SK-MEL-5 (cell line): Measurements from ENCODE around the gene SEMA7A. TPM values are rescaled to one million over a fixed set of nuclear protein-coding genes. Genes with fewer than 3 reads are reported as not detected.

ENCODE experiments used
- DNase-seq: peaks from one replicate; pipeline ENCODE4 v3.0.0-alpha.2; 2016; ENCODE audit warnings: low read depth, low spot score
- in situ Hi-C: cut with HindIII; loops from 2 replicates; pipeline ENCODE4 v1.10.0; 2016; ENCODE audit warnings: low sequenced_read_pairs, high pct_unique_total_duplicates, low pct_unique_long_range_greater_than_20kb
- total RNA-seq: library from RNA; depleted of rRNA; stranded (reverse); fragments of >200 nt; shearing (Covaris generic); gene quantifications from 2 replicates; pipeline ENCODE4 v1.2.3, GENCODE V29; 2014

SEMA7A gene
- total RNA-seq, 1 experiment from 2014 or later = 15.5 TPM

DNA sequence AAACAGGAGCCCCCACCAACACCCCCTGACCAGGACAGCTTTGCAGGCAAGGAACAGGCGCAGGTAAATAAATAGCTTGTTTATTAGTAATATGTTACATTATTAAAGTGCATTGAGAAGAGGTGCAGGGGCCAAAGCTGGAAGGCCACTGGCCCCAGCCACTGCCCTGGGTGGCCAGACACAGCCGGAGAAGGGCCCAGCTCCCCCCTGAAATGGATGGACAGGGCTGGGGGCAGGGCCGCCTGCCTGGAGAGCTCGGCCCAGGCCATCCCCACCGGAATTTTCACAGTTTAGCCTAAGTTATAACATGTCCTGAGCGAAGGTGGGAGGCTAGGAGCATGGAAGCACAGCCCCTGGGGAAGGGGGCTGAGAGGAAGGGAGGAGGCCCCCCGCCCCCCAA, 24.5 kb downstream of the SEMA7A start:
- DNase-seq = no peak
- in situ Hi-C loops = no loop called here

DNA sequence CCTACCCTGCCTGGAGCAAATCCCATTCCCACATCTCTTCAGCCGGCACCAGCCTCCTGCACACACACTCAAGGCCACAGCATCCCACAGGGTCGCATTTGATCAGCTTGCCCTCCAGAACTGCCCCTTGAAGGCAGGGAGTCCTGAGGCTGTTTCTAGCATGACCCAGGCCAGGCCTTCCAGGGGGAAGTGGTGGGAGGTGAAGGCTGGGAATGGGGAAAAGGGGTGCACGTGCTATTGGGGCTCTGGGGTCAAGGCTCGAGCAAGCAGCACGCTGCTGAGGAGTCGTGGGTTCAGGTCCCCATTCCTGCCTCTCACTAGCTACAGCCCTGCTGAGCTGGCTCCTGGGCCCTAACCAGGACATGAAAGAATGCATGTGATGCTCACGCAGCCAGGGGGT, 24.9 kb downstream of the SEMA7A start:
- no peak for DNase-seq
- in situ Hi-C loops = no loop called here

- in situ Hi-C loops = no loop called here
- DNase-seq = no peak
Measured at GRCh38 chr15:74408385-74408784, 25.4 kb downstream of the SEMA7A start.

- no peak for DNase-seq
- in situ Hi-C loops = no loop called here
Measured at GRCh38 chr15:74406992-74407705, 26.6 kb downstream of the SEMA7A start.

GRCh38 chr15:74406517-74406916, 27.2 kb downstream of the SEMA7A start:
- DNase-seq = no peak
- in situ Hi-C loops = no loop called here

GRCh38 chr15:74405823-74406222, 27.9 kb downstream of the SEMA7A start:
- DNase-seq = no peak
- in situ Hi-C loops = no loop called here

DNA sequence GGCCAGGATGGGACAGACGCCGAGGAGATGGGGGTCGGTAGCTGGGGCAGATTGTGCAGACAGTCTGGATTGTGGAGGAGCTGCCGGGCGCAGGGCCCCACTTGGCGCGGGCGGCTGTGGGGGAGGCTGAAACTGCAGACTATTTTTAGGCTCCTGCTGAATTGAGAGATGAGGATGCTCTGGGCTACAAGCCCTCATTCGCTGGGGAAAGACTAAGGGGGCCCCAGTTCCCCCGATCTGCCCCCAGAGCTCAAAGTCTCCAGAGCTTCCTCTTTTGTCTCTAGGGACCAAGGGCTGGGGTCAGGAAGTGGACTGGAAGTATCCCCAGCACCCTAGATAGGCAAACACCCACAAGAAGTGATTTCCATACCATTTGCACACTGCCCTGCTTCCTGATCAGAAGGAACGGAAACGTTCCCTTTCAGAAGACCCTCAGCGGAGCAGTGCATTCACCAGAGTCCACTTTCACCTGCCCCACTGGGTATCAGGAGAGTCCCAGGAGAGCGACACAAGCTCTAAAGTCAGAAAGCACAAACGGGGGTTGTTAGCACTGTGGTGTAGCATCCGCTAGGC, 29.7 kb downstream of the SEMA7A start:
- in situ Hi-C loops = no loop called here
- DNase-seq = no peak

DNA sequence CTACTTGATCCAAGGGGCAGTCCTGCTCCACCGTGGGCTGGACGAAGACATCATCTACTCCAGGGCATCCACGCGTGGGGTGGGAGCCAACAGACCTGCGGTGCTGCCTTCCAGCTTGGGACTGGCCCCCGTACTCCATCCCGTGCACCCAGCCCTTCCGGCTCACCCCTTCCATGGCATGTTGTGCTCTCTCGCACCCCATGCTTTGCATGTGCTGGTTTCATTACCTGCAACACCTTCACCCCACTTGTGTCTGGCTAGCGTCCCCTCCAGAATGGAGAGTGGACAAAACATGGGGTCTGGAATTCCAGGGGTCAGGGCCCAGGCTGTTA, 30.2 kb downstream of the SEMA7A start:
- in situ Hi-C loops = no loop called here
- DNase-seq = no peak

DNA sequence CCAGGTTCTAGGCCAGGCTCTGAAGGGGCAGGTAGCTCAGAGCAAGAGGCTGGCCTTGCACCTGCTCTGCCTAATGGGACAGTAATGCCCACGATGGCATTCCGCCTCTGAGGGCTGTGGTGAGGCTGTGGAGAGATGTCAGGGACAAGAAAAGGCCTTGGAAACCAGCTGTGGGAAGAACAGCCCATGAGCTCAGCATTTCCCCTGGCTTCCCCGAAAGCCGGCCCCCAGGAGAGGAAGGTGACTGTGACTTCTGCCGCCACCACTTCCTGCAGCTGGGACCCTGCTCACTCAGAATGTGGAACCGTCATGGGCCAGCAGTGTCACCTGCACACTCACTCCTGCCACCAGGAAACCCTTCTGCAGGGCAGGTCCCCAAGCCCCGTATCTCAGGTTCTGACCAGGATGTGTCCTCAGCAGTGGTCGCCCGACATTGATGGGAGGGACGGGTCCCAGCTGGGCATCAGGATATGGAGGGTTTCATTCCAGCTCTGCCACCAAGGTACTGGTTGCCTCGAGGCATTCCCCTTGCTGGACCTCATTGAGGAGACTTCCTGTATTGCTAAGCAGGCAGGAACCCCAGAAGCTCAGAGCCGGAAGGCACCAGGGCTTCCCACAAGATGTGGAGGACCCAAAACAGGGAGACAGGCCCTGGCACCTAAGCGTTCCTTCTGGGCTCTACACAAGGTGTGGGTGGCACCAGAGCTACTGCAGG, 30.7 kb downstream of the SEMA7A start:
- no peak for DNase-seq
- in situ Hi-C loops = no loop called here

GRCh38 chr15:74402337-74402841, 31.4 kb downstream of the SEMA7A start:
- no peak for DNase-seq
- in situ Hi-C loops = no loop called here

GRCh38 chr15:74400915-74401757, 32.6 kb downstream of the SEMA7A start:
- in situ Hi-C loops = no loop called here
- no peak for DNase-seq

GRCh38 chr15:74400313-74400860, 33.4 kb downstream of the SEMA7A start:
- in situ Hi-C loops = no loop called here
- DNase-seq = no peak

DNA sequence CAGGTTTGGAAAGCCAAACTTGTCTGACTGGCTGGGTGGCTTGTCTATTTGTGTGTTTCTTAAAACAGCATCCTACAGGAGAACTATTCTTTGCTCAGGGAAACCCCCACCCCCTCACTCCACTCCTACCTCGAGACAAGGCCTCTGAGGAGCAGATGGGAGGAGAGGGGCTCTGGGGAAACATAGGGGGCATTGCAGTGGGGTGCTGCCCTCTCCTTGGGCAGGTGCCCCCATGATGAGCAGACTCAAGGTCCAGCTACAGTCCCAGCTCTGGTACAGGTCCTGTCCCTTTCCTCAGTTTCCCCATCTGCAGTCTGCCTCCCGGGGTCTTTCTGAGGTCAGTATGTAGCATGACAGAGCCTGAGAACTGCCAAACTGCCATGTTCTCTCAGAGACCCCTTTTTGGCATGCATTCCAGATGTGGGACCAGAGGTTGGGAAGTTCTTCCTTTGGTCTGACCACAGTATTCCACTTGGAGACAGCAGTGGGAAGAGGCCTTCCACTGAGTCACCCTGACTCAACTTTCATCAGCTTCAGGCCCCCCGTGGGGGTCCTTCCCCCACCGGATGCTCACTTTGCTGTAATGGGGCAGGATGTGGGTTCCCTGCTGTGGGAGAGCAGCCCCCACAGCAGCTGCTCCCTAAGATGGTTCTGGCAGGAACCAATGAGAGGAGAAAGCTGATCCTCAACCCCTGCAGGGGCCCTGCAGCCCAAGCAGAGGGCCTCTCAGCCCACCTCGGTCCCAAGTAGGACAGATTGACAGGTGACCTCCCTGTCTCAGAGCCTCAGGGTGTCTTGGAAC, 34.0 kb downstream of the SEMA7A start:
- in situ Hi-C loops = no loop called here
- DNase-seq = no peak

GRCh38 chr15:74399100-74399499, 34.7 kb downstream of the SEMA7A start:
- in situ Hi-C loops = no loop called here
- no peak for DNase-seq

DNA sequence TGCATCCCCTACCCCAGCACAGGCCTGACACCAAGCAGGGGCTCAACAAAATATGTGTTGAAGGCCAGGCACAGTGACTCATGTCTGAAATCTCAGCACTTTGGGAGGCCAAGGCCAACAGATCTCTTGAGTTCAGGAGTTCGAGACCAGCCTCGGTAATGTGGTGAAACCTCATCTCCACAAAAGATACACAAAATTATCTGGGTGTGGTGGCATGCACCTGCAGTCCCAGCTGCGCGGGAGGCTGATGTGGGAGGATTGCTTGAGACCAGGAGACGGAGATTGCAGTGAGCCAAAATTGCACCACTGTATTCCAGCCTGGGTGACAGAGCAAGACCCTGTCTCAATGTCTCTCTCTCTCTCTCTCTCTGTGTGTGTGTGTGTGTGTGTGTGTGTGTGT, 35.6 kb downstream of the SEMA7A start:
- DNase-seq = no peak
- in situ Hi-C loops = no loop called here

GRCh38 chr15:74397239-74398068, 36.3 kb downstream of the SEMA7A start:
- in situ Hi-C loops = no loop called here
- DNase-seq = no peak
